DOHH2 (cell line): ENCODE measurements around the gene DNASE2.

Source experiments
- H3F3A ChIP-seq: fragments of 200-600 bp; sonication (generic), shearing (Covaris generic); 2 replicates; pipeline ENCODE4 v1.6.0; 2016; ENCODE audit warnings: antibody characterized with exemption, mild to moderate bottlenecking; ENCODE audit not compliant: control insufficient read depth, insufficient read depth
- H3K27ac ChIP-seq: fragments of 200-600 bp; sonication (generic); 2 replicates; pipeline ENCODE4 v1.5.1; 2014; ENCODE audit warnings: low read depth, mild to moderate bottlenecking, low read length, moderate library complexity
- H3K27me3 ChIP-seq: fragments of 200-600 bp; sonication (generic); 2 replicates; pipeline ENCODE4 v1.6.1; 2014; ENCODE audit warnings: mild to moderate bottlenecking, low read length, mixed read lengths; ENCODE audit not compliant: control insufficient read depth
- H3K36me3 ChIP-seq: fragments of 200-600 bp; sonication (generic); 2 replicates; pipeline ENCODE4 v1.6.1; 2014; ENCODE audit warnings: mild to moderate bottlenecking, low read length, moderate library complexity, mixed read lengths; ENCODE audit not compliant: control insufficient read depth
- H3K4me1 ChIP-seq: fragments of 200-600 bp; sonication (generic); 2 replicates; pipeline ENCODE4 v1.6.1; 2014; ENCODE audit warnings: mild to moderate bottlenecking, low read length, mixed read lengths; ENCODE audit not compliant: control insufficient read depth
- H3K4me2 ChIP-seq: fragments of 200-600 bp; sonication (generic); 2 replicates; pipeline ENCODE4 v1.6.0; 2014; ENCODE audit warnings: mild to moderate bottlenecking, low read length, moderate library complexity
- H3K4me3 ChIP-seq: fragments of 200-600 bp; sonication (generic); 2 replicates; pipeline ENCODE4 v1.5.1; 2014; ENCODE audit warnings: mild to moderate bottlenecking, low read length, mixed read lengths
- H3K79me2 ChIP-seq: fragments of 200-600 bp; sonication (generic); 2 replicates; pipeline ENCODE4 v1.6.1; 2014; ENCODE audit warnings: mild to moderate bottlenecking, low read length, mixed read lengths; ENCODE audit not compliant: control insufficient read depth
- H3K9me2 ChIP-seq: fragments of 200-600 bp; sonication (generic); replicated peaks from 2 replicates; pipeline ENCODE4 v1.6.1; 2014; ENCODE audit warnings: mild to moderate bottlenecking, low read length, mixed read lengths; ENCODE audit not compliant: control insufficient read depth
- H3K9me3 ChIP-seq: fragments of 200-600 bp; sonication (generic); 2 replicates; pipeline ENCODE4 v1.6.1; 2014; ENCODE audit warnings: antibody characterized with exemption, low read length, mixed read lengths; ENCODE audit not compliant: control insufficient read depth, insufficient read depth
- H4K20me1 ChIP-seq: fragments of 200-600 bp; sonication (generic); 2 replicates; pipeline ENCODE4 v1.6.0; 2014; ENCODE audit warnings: low read depth, mild to moderate bottlenecking, antibody characterized with exemption, low read length, moderate library complexity; ENCODE audit not compliant: control insufficient read depth, insufficient read depth
- EZH2phosphoT487 ChIP-seq: fragments of 200-600 bp; sonication (generic); IDR thresholded peaks from 2 replicates; pipeline ENCODE4 v1.6.1; 2017; ENCODE audit warnings: borderline replicate concordance, mild to moderate bottlenecking, antibody characterized with exemption, low read length, moderate library complexity, mixed read lengths
- TF ChIP-seq, protein P1 (sequence below): fragments of 200-600 bp; sonication (generic); IDR thresholded peaks from one replicate; pipeline ENCODE4 v1.5.1; 2014; ENCODE audit warnings: antibody characterized with exemption, mild to moderate bottlenecking, low read depth, low read length; ENCODE audit not compliant: poor library complexity, severe bottlenecking

Gene DNASE2

DNA sequence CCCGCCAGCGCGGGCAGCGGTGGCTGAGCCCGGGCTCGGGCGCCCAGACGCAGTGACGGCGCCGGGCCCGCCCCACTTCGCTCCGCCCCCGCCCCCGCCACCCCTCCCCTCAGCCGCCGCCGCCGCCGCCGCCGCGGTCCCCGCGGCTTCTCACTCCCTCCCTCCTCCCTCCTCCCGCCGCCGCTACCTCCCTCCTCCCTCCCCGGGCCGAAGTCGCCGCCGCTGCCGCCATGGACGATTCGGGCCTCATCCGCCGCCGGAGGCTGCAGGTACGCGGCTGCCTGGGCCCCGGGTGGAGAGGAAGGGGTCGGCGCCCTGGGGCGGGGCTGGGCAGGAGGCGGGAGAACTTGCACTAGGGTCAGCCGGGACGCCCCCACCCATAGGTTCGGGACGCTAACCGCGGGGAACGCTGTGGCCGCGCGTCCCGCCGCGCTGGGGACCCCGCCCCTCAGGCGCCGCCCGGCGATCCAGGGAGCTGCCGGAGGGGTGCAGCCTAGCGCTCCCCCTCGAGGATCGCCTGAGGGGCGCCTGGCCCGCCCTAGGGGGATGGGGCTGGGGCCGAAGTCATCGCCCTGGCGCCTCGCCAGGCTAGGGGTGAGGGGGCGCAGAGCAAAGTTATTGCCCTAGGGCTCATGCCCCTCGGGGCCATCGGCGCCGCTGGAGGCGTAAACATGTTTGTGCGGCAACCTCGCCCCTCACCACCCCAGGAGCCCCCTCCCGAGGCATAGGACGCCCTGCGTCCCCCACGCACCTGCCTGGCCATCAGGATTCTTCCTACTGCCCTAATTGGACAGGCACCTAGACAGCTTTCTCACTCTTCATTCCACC, 47.3 kb downstream of the DNASE2 start:
- no peak overlapping the region for H3K27ac ChIP-seq

DNA sequence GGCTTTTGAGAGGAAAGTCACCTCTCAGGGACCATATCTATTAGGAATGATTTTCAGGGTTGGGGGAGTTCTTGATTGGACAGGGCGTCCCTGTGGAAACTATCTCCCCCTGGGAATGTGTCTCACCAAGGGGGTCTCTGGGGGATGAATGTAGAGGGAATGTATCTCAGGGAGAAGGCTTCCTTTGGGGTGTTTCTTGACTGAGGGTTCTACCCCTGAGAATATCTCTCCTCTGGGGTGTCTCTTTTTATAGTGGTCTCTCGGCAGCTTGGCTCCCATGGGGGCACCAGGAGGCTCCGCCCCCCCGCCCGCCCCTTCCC, 47.9 kb downstream of the DNASE2 start:
- peak overlapping the region; percentile 48 for H3K4me2 ChIP-seq
- H3K36me3 ChIP-seq, result no peaks in the 10 kb centered on the region
- H3F3A ChIP-seq, result peaks cover 14% of the 10 kb centered on the region
- H3K4me1 ChIP-seq, result peaks cover 51% of the 10 kb centered on the region
- TF ChIP-seq, protein P1, sequence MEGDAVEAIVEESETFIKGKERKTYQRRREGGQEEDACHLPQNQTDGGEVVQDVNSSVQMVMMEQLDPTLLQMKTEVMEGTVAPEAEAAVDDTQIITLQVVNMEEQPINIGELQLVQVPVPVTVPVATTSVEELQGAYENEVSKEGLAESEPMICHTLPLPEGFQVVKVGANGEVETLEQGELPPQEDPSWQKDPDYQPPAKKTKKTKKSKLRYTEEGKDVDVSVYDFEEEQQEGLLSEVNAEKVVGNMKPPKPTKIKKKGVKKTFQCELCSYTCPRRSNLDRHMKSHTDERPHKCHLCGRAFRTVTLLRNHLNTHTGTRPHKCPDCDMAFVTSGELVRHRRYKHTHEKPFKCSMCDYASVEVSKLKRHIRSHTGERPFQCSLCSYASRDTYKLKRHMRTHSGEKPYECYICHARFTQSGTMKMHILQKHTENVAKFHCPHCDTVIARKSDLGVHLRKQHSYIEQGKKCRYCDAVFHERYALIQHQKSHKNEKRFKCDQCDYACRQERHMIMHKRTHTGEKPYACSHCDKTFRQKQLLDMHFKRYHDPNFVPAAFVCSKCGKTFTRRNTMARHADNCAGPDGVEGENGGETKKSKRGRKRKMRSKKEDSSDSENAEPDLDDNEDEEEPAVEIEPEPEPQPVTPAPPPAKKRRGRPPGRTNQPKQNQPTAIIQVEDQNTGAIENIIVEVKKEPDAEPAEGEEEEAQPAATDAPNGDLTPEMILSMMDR, result no peak
- TF ChIP-seq EZH2phosphoT487, result no peak
- no peaks in the 10 kb centered on the region for H3K79me2 ChIP-seq
- H3K27ac ChIP-seq, result no peak overlapping the region
- H3K27me3 ChIP-seq, result peaks cover 36% of the 10 kb centered on the region
- H3K9me3 ChIP-seq, result no peaks in the 10 kb centered on the region
- H3K4me3 ChIP-seq, result peak overlapping the region; percentile 48
- no peaks in the 10 kb centered on the region for H4K20me1 ChIP-seq
- H3K9me2 ChIP-seq, result no peaks in the 10 kb centered on the region

More for the DNA sequence above, 47.3 kb downstream of the DNASE2 start:
- Histone ChIP-seq H3F3A (peaks cover 14% of the 10 kb centered on the region), H3K36me3 (no peaks in the 10 kb centered on the region), H3K27me3 (peaks cover 36% of the 10 kb centered on the region), H4K20me1 (no peaks in the 10 kb centered on the region), H3K79me2 (no peaks in the 10 kb centered on the region), H3K4me2 (peak overlapping the region; percentile 71), H3K9me2 (no peaks in the 10 kb centered on the region), H3K4me1 (peaks cover 49% of the 10 kb centered on the region), H3K4me3 (peak overlapping the region; percentile 73), H3K9me3 (no peaks in the 10 kb centered on the region)
- TF ChIP-seq EZH2phosphoT487, result no peak
- TF ChIP-seq, protein P1, result peak; percentile 12

DNA sequence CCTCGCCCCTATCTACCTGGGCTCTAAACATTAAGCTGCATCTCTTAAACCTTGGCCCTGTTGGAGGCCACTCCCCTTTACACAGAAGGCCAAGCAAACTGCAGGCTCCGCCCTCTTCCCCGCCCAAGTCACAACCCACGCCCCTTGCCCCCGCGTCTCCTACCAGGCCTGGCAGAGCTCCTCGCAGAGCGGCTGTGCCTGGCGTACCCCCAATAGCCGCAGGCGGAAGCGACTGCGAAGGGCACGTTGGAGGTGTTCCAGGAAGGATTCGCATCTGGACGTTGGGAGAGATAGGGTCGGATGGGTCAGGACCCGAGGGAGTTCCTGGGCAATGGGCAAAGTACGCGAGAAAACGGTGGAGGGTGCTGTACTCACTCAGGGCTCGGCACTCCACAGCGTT, 52.8 kb downstream of the DNASE2 start:
- H3K9me2 ChIP-seq, result no peaks in the 10 kb centered on the region
- no peaks in the 10 kb centered on the region for H3K9me3 ChIP-seq
- H3K4me3 ChIP-seq, result peak overlapping the region; percentile 31; the same call in 1 of the 2 replicates
- no peaks in the 10 kb centered on the region for H4K20me1 ChIP-seq
- peaks cover 5% of the 10 kb centered on the region for H3F3A ChIP-seq
- no peaks in the 10 kb centered on the region for H3K36me3 ChIP-seq
- H3K4me2 ChIP-seq, result peak overlapping the region; percentile 32
- H3K4me1 ChIP-seq, result peaks cover 18% of the 10 kb centered on the region
- TF ChIP-seq, protein P1, result no peak
- TF ChIP-seq EZH2phosphoT487, result no peak
- peaks cover 21% of the 10 kb centered on the region for H3K27me3 ChIP-seq
- H3K79me2 ChIP-seq, result no peaks in the 10 kb centered on the region
- no peak overlapping the region for H3K27ac ChIP-seq
